Ishikawa (cell line): ENCODE data around the gene ADGRG6.
A peak's percentile ranks its signal among the peaks of the same experiment; 100 is the strongest.

Experiments
- CEBPB ChIP-seq: IDR thresholded peaks from 2 replicates; pipeline ENCODE4 v1.6.1; 2012
- CREB1 ChIP-seq: IDR thresholded peaks from 2 replicates; pipeline ENCODE4 v1.6.1; 2012; ENCODE audit warnings: low read depth
- EP300 ChIP-seq: IDR thresholded peaks from 2 replicates; pipeline ENCODE4 v1.6.1; 2012; ENCODE audit warnings: borderline replicate concordance
- MAX ChIP-seq: IDR thresholded peaks from 2 replicates; pipeline ENCODE4 v1.6.1; 2012
- NFIC ChIP-seq: IDR thresholded peaks from 2 replicates; pipeline ENCODE4 v1.6.1; 2012
- RAD21 ChIP-seq: IDR thresholded peaks from 2 replicates; pipeline ENCODE4 v1.6.1; 2012; ENCODE audit warnings: low read depth
- TAF1 ChIP-seq: IDR thresholded peaks from 2 replicates; pipeline ENCODE4 v1.6.1; 2012; ENCODE audit warnings: low read depth, mild to moderate bottlenecking
- TEAD4 ChIP-seq: IDR thresholded peaks from 2 replicates; pipeline ENCODE4 v1.6.1; 2012

GRCh38 chr6:142378138-142378875 lies 76.5 kb downstream of the ADGRG6 start:
- TF ChIP-seq CEBPB (no peak), CREB1 (no peak), NFIC (peak; percentile 70), MAX (no peak), RAD21 (no peak), EP300 (no peak), TEAD4 (no peak), TAF1 (no peak)
